ENCODE data around the gene FCN3. TPM values are rescaled to one million over a fixed set of nuclear protein-coding genes. Genes with fewer than 3 reads are reported as not detected.

The FCN3 gene
- total RNA-seq, 3 donors from 2014 or later (not counting 1 experiment from before 2014, with no cell fraction given): not detected

GRCh38 chr1:27397110-27397509 is 22.5 kb upstream of the FCN3 start:
- H3K27me3 ChIP-seq (ENCODE audit: control insufficient read depth, insufficient read depth, low read length): no peaks in the 10 kb centered on the region
- peaks cover 2 to 4% of the 10 kb centered on the region in 2 donors for H3K27me3 Mint-ChIP-seq (ENCODE audit: low read depth in 2 of 2)
- no peak overlapping the region for H3K27ac ChIP-seq (ENCODE audit: low read length)
- H3K36me3 ChIP-seq (ENCODE audit: control insufficient read depth, insufficient read depth, low read length): no peaks in the 10 kb centered on the region
- no peak for ATAC-seq
- no peak for DNase-seq
- H3K4me3 Mint-ChIP-seq: no peak overlapping the region
- no peak overlapping the region for H3K27ac Mint-ChIP-seq
- no peaks in the 10 kb centered on the region for H3K9me3 ChIP-seq (ENCODE audit: control insufficient read depth, insufficient read depth, low read length)
- intact Hi-C loops (cut with micrococcal nuclease): loop anchor here (5.0 kb wide), 1 partner anchor 295 kb away; no protein-coding TSS in a partner anchor
- H3K4me1 ChIP-seq (ENCODE audit: control insufficient read depth, insufficient read depth, low read length): peaks cover 27% of the 10 kb centered on the region
- 95% methylated on average over 3 of the region's 3 CpGs for WGBS (ENCODE audit: insufficient coverage)
- TF ChIP-seq, protein P1, sequence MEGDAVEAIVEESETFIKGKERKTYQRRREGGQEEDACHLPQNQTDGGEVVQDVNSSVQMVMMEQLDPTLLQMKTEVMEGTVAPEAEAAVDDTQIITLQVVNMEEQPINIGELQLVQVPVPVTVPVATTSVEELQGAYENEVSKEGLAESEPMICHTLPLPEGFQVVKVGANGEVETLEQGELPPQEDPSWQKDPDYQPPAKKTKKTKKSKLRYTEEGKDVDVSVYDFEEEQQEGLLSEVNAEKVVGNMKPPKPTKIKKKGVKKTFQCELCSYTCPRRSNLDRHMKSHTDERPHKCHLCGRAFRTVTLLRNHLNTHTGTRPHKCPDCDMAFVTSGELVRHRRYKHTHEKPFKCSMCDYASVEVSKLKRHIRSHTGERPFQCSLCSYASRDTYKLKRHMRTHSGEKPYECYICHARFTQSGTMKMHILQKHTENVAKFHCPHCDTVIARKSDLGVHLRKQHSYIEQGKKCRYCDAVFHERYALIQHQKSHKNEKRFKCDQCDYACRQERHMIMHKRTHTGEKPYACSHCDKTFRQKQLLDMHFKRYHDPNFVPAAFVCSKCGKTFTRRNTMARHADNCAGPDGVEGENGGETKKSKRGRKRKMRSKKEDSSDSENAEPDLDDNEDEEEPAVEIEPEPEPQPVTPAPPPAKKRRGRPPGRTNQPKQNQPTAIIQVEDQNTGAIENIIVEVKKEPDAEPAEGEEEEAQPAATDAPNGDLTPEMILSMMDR (IDR thresholded peaks at IDR 0.05): no peak
- no peak overlapping the region for H3K4me3 ChIP-seq (ENCODE audit: low read length)
- H3K36me3 Mint-ChIP-seq: no peaks in the 10 kb centered on the region
- no peaks in the 10 kb centered on the region for H3K9me3 Mint-ChIP-seq
- peaks cover 16 to 31% of the 10 kb centered on the region in 2 donors for H3K4me1 Mint-ChIP-seq

- Histone ChIP-seq H3K4me3 (ENCODE audit: low read length) (no peak overlapping the region), H3K27me3 (ENCODE audit: control insufficient read depth, insufficient read depth, low read length) (no peaks in the 10 kb centered on the region), H3K27ac (ENCODE audit: low read length) (no peak overlapping the region), H3K9me3 (ENCODE audit: control insufficient read depth, insufficient read depth, low read length) (no peaks in the 10 kb centered on the region), H3K36me3 (ENCODE audit: control insufficient read depth, insufficient read depth, low read length) (no peaks in the 10 kb centered on the region), H3K4me1 (ENCODE audit: control insufficient read depth, insufficient read depth, low read length) (peaks cover 23% of the 10 kb centered on the region)
- peaks cover 6 to 7% of the 10 kb centered on the region in 2 donors for H3K27me3 Mint-ChIP-seq (ENCODE audit: low read depth in 2 of 2)
- 2% methylated on average over 7 of the region's 10 CpGs for WGBS (ENCODE audit: insufficient coverage)
- peak overlapping the region; percentile 17 for H3K4me3 Mint-ChIP-seq
- TF ChIP-seq, protein P1 (IDR thresholded peaks at IDR 0.05): peak; percentile 92
- DNase-seq (peak; percentile 76 to 90), ATAC-seq (peak; percentile 31 to 61 (median 32))
- peak overlapping the region; percentile 36 to 98 for H3K27ac Mint-ChIP-seq
- peaks cover 11 to 24% of the 10 kb centered on the region in 2 donors for H3K4me1 Mint-ChIP-seq
- intact Hi-C loops (cut with micrococcal nuclease): loop anchor here (1.0 to 5.0 kb wide), 4 partner anchors 63 to 293 kb away; no protein-coding TSS in a partner anchor
- H3K36me3 Mint-ChIP-seq: no peaks in the 10 kb centered on the region
- H3K9me3 Mint-ChIP-seq: no peaks in the 10 kb centered on the region
Observed at GRCh38 chr1:27395441-27396195, 21.0 kb upstream of the FCN3 start.

DNA sequence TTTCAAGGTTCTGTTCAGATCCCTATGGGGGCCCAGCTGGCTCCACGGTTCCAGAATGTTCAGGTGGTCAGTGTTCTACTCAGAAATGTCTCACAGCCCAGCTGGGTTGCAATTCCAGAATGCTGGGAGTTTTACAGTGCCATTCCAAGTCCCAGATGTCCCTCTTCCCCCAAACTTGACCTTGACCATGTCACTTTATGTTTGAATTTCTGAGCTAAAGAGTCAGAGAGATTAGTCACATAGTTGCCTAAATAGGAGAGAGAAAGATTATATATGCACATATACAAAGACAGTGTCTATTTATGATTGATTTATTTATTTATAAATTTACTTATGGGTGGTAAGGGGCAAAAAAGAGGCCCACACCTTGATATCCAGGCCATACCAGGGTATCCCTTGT is 20.3 kb upstream of the FCN3 start:
- no peaks in the 10 kb centered on the region for H3K27me3 ChIP-seq (ENCODE audit: control insufficient read depth, insufficient read depth, low read length)
- intact Hi-C loops (cut with micrococcal nuclease): loop anchor here (1.0 to 5.0 kb wide), 4 partner anchors 62 to 293 kb away; no protein-coding TSS in a partner anchor
- H3K36me3 Mint-ChIP-seq: no peaks in the 10 kb centered on the region
- ATAC-seq: no peak
- H3K4me3 Mint-ChIP-seq: no peak overlapping the region
- peaks cover 9 to 19% of the 10 kb centered on the region in 2 donors for H3K4me1 Mint-ChIP-seq
- no peak overlapping the region for H3K27ac ChIP-seq (ENCODE audit: low read length)
- no peaks in the 10 kb centered on the region for H3K9me3 ChIP-seq (ENCODE audit: control insufficient read depth, insufficient read depth, low read length)
- H3K9me3 Mint-ChIP-seq: no peaks in the 10 kb centered on the region
- H3K27ac Mint-ChIP-seq: peak overlapping the region; percentile 36 to 98
- no peak for DNase-seq
- no peaks in the 10 kb centered on the region for H3K36me3 ChIP-seq (ENCODE audit: control insufficient read depth, insufficient read depth, low read length)
- TF ChIP-seq, protein P1 (IDR thresholded peaks at IDR 0.05): no peak
- H3K27me3 Mint-ChIP-seq (ENCODE audit: low read depth in 2 of 2): peaks cover 7 to 10% of the 10 kb centered on the region in 2 donors
- no peak overlapping the region for H3K4me3 ChIP-seq (ENCODE audit: low read length)
- 95% methylated on average over 1 of the region's 1 CpG for WGBS (ENCODE audit: insufficient coverage)
- peaks cover 23% of the 10 kb centered on the region for H3K4me1 ChIP-seq (ENCODE audit: control insufficient read depth, insufficient read depth, low read length)
